Suppressor macrophage treated with lipopolysaccharide for 1 hour (primary cell): ENCODE data around the gene PEX26.
"Not testable (repeated sequence)": the region's sequence is repeated elsewhere in the genome, so short reads cannot be mapped to it uniquely, and the experiment has no call there.

Source experiments
- DNase-seq, 3 donors: peaks; one replicate each; pipeline ENCODE4 v3.0.0-alpha.2; 2020 to 2022

PEX26 gene

DNA sequence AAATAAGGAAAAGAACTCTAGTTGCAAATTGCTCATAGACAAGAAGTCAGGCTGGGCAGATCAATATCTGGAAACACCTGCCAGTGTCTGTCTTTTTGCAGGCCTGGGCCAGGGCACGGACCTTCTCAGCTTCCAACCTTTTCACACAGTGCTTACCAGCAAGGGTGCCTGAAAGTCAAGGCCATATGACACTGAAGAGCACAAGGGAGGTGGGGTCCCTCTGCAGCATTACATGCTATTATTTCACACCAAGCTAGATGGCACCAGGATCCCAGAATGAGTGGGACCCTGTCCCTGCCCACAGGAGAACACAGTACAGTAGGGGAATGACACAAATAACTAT lies 5.9 kb upstream of the PEX26 start:
- no peak for DNase-seq

DNA sequence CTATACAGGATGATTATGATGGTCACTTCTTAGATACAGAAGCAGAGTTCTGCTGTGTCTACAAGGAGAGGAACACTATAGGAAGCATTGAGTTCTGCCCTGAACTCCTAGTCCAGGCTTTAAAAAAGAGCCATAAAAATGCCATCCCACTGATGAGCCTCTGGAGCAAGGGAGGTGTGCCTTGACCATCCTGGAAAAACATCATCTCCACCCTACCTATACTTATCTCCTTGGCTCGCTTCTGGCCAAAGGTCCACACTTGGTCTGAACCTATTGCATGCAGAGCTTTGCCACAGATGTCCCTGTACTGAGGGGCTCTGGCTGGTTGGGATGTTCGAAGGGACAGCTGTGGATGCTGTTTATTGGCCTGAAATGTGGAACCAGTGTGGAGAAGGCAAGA lies 4.3 kb upstream of the PEX26 start:
- no peak for DNase-seq

DNA sequence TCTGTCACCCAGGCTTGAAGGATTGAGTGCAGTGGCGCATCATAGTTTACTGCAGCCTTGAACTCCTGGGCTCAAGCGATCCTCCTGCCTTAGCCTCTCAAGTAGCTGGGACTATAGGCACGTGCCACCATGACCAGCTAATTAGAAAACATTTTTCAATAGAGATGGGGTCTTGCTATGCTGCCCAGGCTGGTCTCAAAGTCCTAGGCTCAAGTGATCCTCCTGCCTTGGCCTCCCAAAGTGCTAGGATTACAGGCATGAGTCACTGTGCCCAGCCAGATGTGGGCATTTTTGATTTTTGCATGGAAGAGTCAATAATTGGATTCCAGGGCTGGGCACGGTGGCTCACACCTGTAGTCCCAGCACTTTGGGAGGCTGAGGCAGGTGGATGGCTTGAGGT lies 3.9 kb upstream of the PEX26 start:
- DNase-seq = not testable (repeated sequence)

DNA sequence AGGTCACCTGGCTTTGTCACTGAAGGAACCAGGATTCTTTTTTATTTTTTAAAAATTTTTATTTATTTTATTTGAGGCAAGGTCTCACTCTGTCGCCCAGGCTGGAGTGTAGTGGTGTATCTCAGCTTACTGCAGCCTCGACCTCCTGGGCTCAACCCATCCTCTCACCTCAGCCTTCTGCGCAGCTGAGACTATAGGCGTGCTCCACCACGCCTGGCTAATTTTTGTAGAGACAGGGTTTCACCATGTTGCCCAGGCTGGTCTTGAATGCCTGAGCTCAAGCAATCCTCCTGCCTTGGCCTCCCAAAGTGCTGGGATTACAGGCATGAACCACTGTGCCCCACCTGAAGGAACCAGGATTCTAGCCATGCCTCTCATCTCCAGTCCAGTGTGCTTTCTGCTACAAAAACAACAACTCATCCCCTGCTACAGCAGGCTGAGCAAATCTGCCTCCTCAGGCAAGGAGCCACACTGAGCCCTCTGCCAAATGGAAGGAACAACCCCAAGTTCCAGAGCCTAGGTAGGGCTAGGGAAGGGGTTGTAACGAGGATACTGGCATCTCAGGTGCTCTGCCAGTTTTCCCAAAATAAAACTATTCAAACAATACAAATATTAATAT lies 2.6 kb upstream of the PEX26 start:
- DNase-seq = no peak

DNA sequence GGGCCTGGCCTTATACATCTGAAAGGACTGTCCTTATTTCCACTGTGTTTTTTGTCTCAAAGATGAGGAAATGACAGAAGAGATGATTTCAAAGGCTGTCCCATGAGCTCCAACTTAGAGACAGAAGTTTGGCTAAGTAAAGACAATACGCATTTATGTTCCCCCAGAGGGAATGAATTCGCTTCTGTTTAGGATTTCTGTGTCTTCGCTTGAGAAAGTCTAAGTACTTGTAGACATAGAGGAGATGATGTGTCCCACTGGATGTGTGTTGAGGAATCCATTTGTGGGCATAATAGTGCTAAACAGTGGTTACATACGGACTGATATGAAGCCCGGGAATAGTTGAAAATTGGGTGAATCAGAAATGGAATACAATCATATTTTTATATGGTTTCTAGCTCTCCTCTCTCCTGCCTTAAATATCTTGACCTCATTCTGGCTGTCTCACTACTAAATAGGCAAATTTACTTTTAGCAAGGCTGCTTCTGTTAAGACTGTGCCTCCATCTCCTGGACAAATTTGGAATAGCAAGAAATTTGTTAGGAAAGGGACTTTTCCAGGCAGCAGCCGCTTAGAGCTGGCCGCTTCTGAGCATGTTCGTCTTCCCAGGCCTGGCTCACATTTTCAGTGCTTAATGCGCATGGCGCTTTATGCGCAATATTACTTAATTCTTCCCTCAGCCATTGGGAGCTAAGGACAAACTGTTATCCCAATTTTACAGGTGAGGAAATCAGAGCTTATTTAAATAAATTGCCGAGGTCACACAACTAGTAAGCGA lies 1.9 kb upstream of the PEX26 start:
- DNase-seq = peak; percentile 89 to 95 (median 94)

DNA sequence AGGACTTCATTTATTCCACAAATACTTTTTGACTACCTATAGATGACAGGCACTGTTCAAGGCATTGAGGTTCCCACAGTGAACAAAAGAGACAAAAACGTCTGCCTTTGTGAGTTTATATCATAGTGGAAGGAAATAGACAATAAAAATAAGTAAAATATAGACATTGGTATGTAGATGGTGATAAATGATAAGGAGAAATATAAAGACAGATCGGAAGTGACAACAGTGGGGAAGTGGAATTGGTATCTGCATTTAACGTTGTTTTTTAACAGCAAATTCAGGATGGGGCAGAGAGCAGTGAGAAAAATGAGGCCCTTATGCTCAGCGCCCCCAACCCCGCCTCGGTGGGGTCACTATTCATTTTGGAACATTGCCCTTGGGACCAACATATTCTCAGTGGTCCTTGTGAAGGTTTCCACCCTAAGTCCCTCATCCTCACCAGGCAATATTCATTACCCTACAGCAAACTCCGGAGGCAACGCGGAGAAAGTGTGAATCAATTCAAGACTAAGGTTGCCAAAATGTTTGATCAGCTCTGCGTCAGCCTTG lies 627 bp upstream of the PEX26 start:
- no peak for DNase-seq

DNA sequence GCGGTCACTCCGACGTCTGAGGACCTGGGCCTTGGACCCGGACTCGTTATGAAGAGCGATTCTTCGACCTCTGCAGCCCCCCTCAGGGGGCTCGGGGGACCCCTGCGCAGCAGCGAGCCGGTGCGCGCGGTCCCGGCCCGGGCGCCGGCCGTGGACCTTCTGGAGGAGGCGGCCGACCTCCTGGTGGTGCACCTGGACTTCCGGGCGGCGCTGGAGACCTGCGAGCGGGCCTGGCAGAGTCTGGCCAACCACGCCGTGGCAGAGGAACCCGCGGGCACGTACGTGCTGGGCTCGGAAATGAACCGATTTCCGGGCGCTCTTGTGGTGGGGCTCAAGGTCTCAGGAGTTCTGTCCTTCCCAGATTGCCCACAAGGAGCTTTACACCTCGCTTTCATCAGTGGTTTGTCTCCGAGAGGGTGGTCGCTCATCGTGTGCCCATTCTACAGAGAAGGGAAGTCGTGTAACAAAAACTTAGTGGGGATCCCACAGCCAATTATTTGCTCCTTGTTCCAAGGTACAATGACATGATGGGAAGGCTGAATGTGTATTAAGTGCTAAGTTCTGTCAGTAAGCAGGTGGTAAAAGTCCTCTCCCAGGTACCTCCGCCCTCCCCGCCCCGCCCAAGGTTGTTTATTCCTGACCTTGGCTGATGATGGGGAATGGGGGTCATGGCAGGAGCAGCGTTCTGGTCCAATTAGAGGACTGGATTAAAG lies 695 bp downstream of the PEX26 start:
- peak in 2 of 3 donors; percentile 32 to 57 for DNase-seq

DNA sequence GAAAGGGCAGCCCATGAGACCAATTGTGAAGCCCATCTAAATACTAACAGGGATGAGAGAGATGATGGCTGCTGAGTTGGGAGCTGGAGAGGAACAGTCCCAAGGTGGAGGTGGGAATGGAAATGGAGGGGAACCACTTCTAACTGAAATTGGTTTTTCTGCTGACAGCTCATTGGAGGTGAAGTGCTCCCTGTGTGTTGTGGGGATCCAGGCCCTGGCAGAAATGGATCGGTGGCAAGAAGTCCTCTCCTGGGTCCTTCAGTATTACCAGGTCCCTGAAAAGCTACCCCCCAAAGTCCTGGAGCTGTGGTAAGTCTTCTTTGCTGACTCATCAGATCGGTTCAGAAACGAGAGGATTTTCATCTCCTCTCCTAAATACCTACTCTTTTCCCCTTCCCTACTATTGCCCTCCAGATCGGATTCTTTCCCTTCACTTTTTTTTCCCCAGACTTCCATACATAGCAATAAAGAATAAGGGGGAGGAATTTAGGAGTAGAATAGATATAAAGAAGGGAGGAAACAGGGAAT lies 2.0 kb downstream of the PEX26 start:
- DNase-seq = no peak

DNA sequence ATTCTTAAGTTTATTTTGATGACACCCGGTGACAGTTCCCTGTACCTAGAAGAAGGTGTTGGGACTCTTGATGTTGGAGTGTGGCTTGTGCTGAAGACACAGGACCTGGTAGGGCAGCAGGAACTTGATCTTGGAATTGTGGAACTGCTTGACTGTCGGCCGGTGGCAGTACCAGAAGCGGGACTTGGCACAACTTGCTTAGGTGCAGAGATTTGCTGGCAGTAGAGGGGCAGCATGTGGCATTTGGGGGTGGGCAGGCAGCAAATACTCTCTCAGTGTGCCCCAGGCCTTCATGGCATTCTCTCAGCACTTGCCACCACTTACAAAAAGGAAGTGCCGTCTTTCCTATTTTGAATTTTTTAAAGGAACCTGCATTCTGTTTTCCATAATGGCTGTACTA lies 3.6 kb downstream of the PEX26 start:
- DNase-seq = no peak

DNA sequence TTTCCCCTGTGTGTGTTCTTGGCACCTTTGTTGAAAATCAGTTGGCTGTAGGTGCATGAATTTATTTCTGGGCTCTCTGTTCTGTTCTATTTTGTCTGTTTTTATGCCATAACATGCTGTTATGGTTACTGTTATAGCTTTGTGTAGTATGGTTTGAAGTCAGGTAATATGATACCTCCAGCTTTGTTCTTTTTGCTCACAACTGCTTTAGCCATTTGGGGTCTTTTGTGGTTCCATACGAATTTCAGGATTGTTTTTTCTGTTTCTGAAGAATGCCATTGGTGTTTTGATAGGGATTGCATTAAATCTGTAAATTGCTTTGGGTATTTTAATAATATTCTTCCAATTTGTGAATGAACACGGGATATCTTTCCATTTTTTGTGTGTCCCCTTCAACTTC lies 4.7 kb downstream of the PEX26 start:
- DNase-seq = no peak

DNA sequence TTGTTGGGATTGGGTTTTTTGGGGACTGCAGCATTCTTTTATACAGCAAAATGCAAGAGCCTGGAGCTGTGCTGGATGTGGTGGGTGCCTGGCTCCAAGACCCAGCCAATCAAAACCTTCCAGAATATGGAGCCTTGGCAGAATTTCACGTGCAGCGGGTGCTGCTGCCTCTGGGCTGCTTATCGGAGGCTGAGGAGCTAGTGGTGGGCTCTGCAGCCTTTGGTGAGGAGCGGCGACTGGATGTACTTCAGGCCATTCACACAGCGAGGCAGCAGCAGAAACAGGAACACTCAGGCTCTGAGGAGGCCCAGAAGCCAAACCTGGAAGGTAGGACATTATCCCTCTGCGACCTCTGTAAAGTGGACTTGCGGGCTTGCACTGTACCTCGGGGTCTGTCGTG lies 5.6 kb downstream of the PEX26 start:
- DNase-seq = no peak

DNA sequence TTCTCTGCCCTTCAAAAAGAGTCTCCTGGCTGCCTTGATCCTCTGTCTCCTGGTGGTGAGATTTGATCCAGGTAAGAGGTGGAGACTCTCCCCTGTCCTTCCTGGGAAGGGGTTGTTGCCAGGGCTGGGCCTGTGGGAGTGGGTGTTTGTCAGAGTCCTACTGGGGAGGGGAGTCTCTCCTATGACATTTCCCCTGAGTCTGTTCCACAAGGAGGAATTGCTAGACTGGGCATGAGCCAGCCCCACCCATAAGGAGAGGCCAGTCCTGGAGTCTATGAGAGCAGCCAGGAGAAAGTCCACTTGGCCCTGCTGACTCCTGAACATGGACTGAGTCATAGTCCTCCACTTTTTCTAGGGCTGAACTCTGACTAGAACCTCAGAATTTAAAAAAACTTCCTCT lies 7.4 kb downstream of the PEX26 start:
- DNase-seq = peak in 1 of 3 donors; percentile 10

DNA sequence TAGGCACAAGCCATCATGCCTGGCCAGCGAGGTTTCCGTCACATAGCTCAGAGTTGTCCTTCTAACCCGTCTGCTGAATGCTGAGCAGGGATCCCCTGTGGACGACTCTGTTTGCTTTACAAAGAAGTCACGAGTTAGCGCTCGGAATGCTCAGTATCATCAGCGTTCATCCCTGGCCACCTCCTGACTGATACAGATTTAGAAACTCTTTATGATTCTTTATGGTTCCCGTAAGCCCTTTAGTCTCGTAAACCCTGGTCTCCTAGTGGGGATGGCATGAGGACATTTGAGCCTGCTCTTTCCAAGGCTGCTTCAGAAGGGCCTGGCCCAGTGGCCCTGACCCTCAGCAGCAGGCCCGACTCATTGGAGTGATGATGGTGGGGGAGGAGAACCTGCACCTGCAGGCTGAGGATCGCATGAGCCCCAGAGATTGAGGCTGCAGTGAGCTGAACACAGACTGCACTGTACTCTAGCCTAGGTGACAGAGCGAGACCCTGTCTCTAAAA lies 9.6 kb downstream of the PEX26 start:
- DNase-seq = no peak

DNA sequence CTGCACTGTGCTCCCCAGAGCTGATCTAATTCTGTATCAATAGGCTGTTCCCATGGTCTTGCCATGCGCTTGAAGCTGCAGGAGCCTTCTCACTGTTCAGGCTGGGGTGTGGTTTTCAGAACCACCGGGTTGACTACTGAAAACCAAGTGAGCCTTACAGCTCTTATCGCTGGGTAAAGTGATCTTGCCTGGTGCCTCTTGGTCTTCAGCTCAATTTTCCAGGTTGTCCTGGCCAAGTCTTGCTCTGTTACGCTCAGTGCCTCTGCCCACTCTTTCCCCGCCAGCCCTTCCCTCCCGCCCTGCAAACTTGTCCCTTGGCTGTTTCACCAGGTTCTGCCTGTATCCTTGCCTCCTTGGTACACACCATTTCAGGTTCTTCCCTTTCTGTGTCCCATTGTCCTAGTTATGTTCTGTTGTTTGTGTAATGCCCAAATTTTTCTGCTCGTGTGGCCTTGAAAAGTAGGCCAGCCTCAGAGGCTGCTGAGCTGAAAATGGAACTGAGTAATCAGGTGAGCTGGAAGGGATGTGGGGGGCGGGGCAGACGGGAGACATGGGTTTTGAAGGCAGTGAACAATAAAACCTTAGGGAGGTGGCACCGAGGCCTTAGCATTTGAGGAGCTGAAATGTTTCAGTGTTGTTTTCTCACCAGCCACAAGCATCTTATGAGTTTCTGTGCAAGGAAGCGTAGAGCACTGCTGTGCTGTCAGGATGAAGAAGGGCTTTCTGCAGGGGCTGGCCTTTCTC lies 11.2 kb downstream of the PEX26 start:
- DNase-seq = no peak

DNA sequence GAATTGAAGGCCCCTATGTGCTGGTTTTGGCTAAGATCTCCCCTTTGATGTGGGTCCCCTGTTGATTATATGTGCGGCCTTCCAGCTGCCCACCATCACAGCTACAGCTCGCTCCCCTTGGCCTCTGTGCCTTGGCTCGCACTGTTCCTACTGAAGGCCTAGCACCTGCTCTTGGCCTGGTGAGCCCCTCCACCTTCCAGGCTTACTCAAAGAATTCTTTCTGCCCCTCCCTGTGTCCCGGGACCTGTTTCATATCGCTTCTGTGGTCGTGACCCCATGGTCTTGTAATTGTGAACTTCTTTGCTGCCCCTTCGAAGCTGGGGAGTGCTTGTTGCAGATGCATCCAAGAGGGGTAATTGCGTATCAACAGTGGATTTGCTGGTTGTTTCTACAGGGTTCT lies 12.5 kb downstream of the PEX26 start:
- DNase-seq = no peak

DNA sequence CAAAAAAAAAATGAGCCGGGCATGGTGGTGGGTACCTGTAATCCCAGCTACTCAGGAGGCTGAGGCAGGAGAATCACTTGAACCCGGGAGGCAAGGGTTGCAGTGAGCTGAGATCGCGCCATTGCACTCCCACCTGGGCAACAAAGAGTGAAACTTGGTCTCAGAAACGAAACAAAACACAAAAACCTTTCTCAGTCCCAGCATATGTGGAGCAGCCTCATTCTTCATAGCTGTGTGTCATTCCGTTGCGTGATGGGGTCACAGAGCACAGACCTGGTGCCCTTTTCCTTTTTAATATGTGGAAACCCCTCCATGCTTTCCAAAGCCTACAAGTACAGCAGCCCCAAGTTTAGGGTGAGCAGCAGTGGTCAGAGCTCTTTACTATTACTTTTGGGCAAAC lies 13.7 kb downstream of the PEX26 start:
- DNase-seq = no peak

DNA sequence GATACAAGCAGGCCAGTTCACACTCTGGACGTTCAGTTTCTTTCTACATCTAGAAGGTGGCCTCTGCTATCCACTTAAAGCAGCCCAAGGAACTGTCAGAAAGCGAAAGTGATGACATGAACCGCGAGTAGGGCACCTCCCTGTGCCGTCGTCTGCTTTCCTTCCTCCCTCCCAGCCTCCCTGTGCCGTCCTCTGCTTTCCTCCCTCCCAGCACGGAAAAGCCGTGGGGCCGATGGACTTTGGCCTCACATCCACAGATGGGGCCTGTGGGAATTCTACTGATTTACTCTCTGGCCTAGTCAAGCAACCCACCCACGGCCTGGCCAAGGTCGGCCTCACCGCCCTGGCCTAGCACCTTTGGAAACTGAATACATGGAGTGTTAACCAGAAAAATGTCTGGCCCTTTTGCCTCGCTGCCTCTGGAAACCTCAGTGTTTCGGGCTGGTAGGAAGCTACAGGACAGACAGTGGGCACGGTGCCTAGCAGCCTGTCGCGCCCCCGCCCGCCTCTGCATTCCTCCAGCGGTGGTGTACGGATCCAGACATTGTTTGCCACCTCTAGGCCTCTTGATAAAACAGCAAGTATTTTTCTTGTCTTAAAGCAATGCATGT lies 14.2 kb downstream of the PEX26 start:
- DNase-seq = no peak

DNA sequence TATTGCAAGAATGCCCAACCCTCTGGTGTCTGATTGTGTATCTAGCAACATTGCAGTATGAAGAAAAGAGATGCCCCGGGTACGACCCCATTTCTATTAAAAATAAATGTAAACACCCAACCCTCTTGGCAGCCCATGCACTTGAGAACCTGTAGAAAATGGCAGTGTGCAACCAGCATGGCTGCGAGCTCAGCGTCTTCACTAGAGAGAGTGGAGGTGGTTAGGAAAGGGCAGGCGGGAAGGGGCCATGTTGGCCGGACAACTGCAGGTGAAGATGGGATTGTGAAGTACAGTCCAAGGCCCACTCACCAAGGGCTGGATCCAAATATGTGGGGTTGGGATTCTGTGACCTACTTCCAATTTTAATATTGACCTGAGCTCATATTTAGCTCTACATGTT lies 15.9 kb downstream of the PEX26 start:
- DNase-seq = no peak

DNA sequence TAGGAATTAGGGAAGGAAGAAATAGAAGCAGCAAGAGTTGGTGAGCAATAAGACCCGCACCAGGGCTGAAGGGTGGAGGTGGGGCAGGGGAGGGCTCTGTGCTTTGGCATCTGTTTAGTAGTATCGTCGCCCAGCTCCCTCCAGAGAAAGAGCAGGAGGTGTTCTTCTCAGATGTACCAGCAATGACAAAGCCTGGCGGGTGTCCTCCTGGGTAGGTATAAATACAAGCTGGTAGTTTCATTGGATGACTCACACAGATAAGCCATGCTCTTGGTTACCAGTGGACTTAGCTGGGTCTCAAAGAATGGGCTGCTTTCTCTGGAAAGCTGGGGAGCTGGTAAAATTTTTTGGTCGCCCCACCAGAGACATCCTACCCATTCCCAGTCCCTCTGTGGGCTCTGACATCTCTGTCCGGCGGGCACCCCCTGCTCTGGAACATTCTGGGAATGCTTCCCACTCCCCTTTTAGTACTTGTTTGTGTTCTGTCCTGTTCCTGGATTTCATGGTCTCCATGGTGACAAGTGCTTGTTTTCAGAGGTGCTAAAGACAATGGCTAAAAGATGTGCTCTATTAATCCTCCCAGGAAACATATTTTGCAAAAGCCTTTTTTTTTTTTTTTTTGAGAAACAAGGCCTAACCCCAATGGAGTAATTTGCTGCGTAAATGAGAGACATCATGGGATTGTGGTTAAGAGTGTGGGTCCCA lies 17.5 kb downstream of the PEX26 start:
- DNase-seq = no peak

DNA sequence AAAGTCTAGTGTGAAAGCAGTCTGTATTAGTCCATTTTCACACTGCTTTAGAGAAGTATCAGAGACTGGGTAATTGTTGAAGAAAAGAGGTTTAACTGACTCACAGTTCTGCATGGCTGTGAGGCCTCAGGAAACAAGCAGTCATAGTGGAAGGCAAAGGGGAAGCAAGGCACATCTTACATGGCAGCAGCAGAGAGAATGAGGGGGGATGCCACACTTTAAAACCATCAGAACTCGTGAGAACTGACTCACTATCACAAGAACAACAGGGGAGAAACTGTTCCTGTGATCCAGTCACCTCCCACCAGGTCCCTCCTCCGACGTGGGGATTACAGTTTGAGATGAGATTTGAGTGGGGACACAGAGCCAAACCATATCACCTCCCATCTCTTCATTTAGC lies 19.0 kb downstream of the PEX26 start:
- peak; percentile 40 to 52 (median 45) for DNase-seq

DNA sequence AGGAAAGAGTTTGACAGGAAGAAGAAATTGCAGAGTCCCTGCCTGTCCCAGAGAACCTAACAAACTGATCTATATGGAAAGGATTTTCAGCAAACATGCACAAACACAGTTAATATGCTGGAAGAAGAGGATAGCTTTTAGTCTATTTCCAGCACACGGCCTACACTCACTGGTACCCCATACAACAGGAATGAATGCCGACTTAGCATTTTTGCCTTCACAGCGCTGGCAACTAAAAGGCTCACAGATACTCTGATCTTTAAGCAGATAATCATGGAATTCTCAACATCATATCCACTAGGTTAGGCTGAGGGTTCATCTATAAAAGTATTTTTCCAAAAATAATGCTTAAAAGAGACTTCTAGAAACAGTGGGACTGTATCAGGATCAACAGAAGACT lies 23.0 kb downstream of the PEX26 start:
- no peak for DNase-seq

DNA sequence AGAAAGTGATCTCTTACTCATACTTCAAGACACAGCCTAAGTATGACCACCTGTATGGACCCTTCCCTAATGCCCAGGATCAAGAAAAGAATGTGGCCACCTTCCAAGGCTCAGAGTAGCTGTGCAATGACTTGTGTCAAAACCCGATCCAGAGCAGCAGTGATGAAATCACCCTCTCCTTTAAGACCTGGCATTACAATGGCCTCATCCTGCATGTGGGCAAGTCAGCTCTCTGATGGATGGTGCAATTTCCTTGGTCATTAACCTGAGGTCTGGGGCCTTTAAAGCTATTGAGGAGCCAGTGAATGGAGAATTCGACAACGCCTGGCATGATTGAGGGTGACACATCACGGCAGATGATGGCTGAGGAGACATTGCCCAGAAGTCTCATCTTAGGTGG lies 23.7 kb downstream of the PEX26 start:
- no peak for DNase-seq
